Fibroblast of mammary gland (primary cell): ENCODE measurements around the gene ZRANB3.
A peak's percentile ranks its signal among the peaks of the same experiment; 100 is the strongest.
"Not testable (repeated sequence)": the region's sequence is repeated elsewhere in the genome, so short reads cannot be mapped to it uniquely, and the experiment has no call there.

Experiments used
- DNase-seq: peaks from one replicate; pipeline ENCODE4 v3.0.0-alpha.2; 2010; ENCODE audit warnings: low read depth
- H3K4me3 ChIP-seq: 2 replicates; pipeline ENCODE4 v1.5.1; 2011; ENCODE audit warnings: low read depth, mild to moderate bottlenecking, low read length, moderate library complexity; ENCODE audit not compliant: control insufficient read depth
- CTCF ChIP-seq: conservative IDR thresholded peaks from 2 replicates; pipeline ENCODE4 v1.5.1; 2011; ENCODE audit warnings: low read depth, low read length, inconsistent platforms; ENCODE audit not compliant: control insufficient read depth, insufficient read depth

ZRANB3 gene

GRCh38 chr2:135140606-135141005 lies 390.4 kb downstream of the ZRANB3 start:
- DNase-seq, result no peak
- TF ChIP-seq CTCF, result no peak
- no peak overlapping the region for H3K4me3 ChIP-seq

- DNase-seq, result peak; percentile 54
- TF ChIP-seq CTCF, result no peak
- H3K4me3 ChIP-seq, result no peak overlapping the region
These were observed 398.7 kb downstream of the ZRANB3 start for GRCh38 chr2:135132314-135132713.

- no peak for TF ChIP-seq CTCF
- no peak for DNase-seq
- no peak overlapping the region for H3K4me3 ChIP-seq
These were observed 400.3 kb downstream of the ZRANB3 start for GRCh38 chr2:135130751-135131150.

- no peak overlapping the region for H3K4me3 ChIP-seq
- DNase-seq, result no peak
- no peak for TF ChIP-seq CTCF
These were observed 405.1 kb downstream of the ZRANB3 start for GRCh38 chr2:135125940-135126339.

GRCh38 chr2:135124924-135125886 lies 405.8 kb downstream of the ZRANB3 start:
- no peak for TF ChIP-seq CTCF
- peak; percentile 20 for DNase-seq
- no peak overlapping the region for H3K4me3 ChIP-seq

- DNase-seq, H3K4me3 ChIP-seq: not testable (repeated sequence)
These were observed 409.4 kb downstream of the ZRANB3 start for GRCh38 chr2:135121658-135122039.

GRCh38 chr2:135121016-135121657 lies 409.9 kb downstream of the ZRANB3 start:
- TF ChIP-seq CTCF, result no peak
- DNase-seq, result no peak

More at GRCh38 chr2:135121016-135121657, 409.9 kb downstream of the ZRANB3 start:
- H3K4me3 ChIP-seq, result no peak overlapping the region
